GM21529 (cell line): Measurements from ENCODE around the gene CFAP97.

Source experiments
- ATAC-seq: cut with Tn5 transposase; IDR thresholded peaks from one replicate; pipeline ENCODE4 v1.9.1; 2021; ENCODE audit not compliant: unreplicated experiment

Gene CFAP97

DNA sequence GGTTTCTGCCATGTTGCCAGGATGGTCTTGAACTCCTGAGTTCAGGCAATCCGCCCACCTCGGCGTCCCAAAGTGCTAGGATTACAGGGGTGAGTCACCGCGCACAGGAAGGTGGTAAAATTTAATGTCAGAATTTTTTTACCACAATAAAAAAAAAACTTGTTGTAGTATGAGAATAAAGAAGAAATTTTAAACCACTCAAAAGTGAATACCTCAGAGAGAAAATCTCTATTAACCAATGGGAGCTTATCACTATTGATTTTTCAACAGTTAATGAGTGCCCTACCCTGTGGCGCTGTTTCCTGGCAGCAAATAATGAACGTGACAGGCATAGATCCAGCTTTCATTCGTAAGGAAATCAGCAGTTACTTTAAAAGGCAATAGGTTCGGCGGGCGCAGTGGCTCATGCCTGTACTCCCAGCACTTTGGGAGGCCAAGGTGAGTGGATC is 93.4 kb downstream of the CFAP97 start:
- no peak for ATAC-seq

DNA sequence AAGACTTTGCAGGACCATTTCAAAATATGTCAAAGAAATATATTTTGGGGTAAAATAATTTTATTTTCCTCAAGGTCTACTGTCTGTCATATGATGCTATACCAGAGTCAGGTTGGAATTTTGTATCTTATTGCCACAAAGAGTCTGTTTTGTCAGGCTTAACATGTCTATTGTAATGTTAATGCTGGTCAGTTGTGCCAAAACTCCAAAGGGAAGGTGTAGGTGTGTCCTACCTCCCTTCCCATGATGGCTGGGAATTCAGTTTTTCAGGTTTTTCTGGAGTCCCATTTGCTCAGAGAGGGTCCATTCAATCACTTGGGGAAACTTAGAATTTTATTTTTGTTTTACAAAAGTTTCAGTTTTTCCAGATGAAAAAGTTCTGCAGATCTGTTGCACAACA is 94.1 kb downstream of the CFAP97 start:
- no peak for ATAC-seq
